Parathyroid adenoma (tissue), 2 donors: ENCODE data around the gene LUC7L2.

Source experiments
- H2AFZ ChIP-seq: fragments of 300-600 bp; sonication (generic); one replicate; pipeline ENCODE4 v1.7.0; 2017; ENCODE audit warnings: antibody characterized with exemption, mild to moderate bottlenecking
- H3K27ac ChIP-seq: fragments of 300-600 bp; sonication (generic); one replicate; pipeline ENCODE4 v1.7.0; 2017
- H3K27me3 ChIP-seq: fragments of 300-600 bp; sonication (generic); one replicate; pipeline ENCODE4 v1.7.0; 2017; ENCODE audit warnings: low read length; ENCODE audit not compliant: control insufficient read depth, insufficient read depth
- H3K36me3 ChIP-seq: fragments of 300-600 bp; sonication (generic); one replicate; pipeline ENCODE4 v1.7.0; 2017; ENCODE audit warnings: low read length; ENCODE audit not compliant: control insufficient read depth, insufficient read depth
- H3K4me1 ChIP-seq: fragments of 300-600 bp; sonication (generic); one replicate; pipeline ENCODE4 v1.7.0; 2017; ENCODE audit warnings: control low read depth
- H3K4me2 ChIP-seq: fragments of 300-600 bp; sonication (generic); one replicate; pipeline ENCODE4 v1.7.0; 2017; ENCODE audit warnings: low read length
- H3K4me3 ChIP-seq: fragments of 300-600 bp; sonication (generic); one replicate; pipeline ENCODE4 v1.7.0; 2017; ENCODE audit warnings: low read depth, low read length
- H3K79me2 ChIP-seq: fragments of 300-600 bp; sonication (generic); one replicate; pipeline ENCODE4 v1.7.0; 2017; ENCODE audit warnings: control low read depth
- H3K9ac ChIP-seq: fragments of 300-600 bp; sonication (generic); one replicate; pipeline ENCODE4 v1.7.0; 2017; ENCODE audit warnings: mild to moderate bottlenecking
- H3K9me3 ChIP-seq: fragments of 300-600 bp; sonication (generic); one replicate; pipeline ENCODE4 v1.7.0; 2017; ENCODE audit warnings: low read length; ENCODE audit not compliant: control insufficient read depth
- TF ChIP-seq, protein P1 (sequence below): fragments of 300-600 bp; sonication (generic); IDR thresholded peaks from one replicate; pipeline ENCODE4 v1.7.0; 2017; ENCODE audit warnings: antibody characterized with exemption, mild to moderate bottlenecking
- donor health status: primary hyperparathyroidism.

Gene LUC7L2

DNA sequence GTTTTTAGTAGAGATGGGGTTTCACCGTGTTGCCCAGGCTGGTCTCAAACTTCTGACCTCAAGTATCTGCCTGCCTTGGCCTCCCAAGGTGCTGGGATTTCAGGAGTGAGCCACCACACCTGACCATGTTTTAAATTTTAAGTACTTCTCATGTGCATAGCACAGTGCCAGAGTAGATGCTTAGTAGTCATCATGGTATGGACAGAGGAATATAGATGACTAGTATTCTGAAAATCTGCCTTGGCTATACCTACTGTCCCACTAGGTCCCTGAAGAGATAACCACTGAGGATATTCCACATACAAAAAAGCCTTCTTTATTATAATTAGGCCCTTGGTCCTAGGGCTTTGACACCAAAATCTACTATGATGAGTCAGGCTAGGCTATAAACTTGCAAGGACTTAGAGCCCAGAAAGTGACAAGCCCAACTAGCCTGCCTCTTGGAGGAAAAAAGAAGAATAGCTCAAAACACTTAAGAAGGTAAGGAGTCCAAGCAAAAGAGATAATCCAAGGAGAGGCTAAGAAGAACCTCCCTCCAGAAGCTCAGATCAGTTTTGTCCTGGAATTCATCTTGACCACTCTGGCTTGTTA is 34.0 kb downstream of the LUC7L2 start:
- H3K79me2 ChIP-seq, result peaks cover 63% of the 10 kb centered on the region
- H3K27ac ChIP-seq, result no peak overlapping the region
- no peak overlapping the region for H3K4me2 ChIP-seq
- H3K9ac ChIP-seq, result no peak overlapping the region
- TF ChIP-seq, protein P1, sequence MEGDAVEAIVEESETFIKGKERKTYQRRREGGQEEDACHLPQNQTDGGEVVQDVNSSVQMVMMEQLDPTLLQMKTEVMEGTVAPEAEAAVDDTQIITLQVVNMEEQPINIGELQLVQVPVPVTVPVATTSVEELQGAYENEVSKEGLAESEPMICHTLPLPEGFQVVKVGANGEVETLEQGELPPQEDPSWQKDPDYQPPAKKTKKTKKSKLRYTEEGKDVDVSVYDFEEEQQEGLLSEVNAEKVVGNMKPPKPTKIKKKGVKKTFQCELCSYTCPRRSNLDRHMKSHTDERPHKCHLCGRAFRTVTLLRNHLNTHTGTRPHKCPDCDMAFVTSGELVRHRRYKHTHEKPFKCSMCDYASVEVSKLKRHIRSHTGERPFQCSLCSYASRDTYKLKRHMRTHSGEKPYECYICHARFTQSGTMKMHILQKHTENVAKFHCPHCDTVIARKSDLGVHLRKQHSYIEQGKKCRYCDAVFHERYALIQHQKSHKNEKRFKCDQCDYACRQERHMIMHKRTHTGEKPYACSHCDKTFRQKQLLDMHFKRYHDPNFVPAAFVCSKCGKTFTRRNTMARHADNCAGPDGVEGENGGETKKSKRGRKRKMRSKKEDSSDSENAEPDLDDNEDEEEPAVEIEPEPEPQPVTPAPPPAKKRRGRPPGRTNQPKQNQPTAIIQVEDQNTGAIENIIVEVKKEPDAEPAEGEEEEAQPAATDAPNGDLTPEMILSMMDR, result no peak
- H3K4me3 ChIP-seq, result no peak overlapping the region
- H3K36me3 ChIP-seq, result no peaks in the 10 kb centered on the region
- H3K4me1 ChIP-seq, result no peaks in the 10 kb centered on the region
- H3K27me3 ChIP-seq, result no peaks in the 10 kb centered on the region
- H3K9me3 ChIP-seq, result no peaks in the 10 kb centered on the region
- no peak overlapping the region for H2AFZ ChIP-seq

DNA sequence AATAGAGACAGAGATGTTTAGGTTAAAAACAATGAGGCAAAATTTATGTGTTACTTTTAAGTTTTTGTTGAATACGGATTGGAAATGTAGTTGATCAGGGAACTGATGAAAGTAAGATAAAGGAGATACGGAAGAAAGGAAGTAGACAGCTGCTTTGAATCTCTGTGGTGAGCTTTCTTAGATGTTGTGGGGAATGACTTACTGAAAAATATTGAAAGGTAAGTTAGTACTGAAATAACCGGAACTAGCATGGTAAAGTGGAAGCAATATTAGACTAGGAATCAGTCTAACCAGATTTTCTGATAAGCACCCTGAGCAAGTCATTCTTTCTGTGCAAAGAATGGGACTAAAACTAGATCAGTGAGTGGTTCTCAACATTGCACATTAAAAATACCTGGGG is 34.8 kb downstream of the LUC7L2 start:
- TF ChIP-seq, protein P1, result no peak
- no peaks in the 10 kb centered on the region for H3K36me3 ChIP-seq
- no peaks in the 10 kb centered on the region for H3K4me1 ChIP-seq

DNA sequence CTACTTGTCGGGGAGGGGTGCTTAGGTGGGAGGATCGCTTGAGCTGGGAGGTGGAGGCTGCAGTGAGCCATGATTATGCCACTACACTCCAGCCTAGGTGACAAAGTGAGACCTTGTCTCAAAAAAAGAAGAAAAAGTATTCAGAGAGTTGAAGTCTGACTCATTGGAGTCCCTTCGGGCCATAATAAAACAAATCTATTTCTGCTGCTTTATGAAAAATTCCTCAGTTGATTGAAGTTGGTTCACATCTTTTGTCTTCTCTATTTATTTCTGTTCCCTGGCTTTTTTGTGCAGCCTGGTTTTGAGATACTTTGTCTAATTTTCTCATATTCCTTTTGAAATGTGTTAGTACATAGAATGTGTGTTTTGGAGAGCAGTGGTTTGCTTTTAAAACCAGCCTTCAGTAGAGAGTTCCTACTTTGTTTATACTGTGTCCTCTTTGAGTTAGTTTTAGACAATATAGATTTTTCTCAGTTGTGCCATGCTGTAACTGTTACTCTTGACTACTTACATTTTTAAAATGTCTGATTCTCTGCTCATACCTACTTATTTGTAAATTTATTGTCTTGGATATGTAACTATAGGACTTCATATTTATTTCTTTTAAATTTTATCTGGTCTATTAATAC is 36.7 kb downstream of the LUC7L2 start:
- Histone ChIP-seq H3K4me1 (no peaks in the 10 kb centered on the region), H3K9me3 (no peaks in the 10 kb centered on the region)

More for the DNA sequence above, 34.8 kb downstream of the LUC7L2 start:
- Histone ChIP-seq H3K4me3 (no peak overlapping the region), H3K27ac (no peak overlapping the region), H3K9ac (no peak overlapping the region), H3K27me3 (no peaks in the 10 kb centered on the region), H3K79me2 (peaks cover 57% of the 10 kb centered on the region), H3K4me2 (no peak overlapping the region), H3K9me3 (no peaks in the 10 kb centered on the region), H2AFZ (no peak overlapping the region)

DNA sequence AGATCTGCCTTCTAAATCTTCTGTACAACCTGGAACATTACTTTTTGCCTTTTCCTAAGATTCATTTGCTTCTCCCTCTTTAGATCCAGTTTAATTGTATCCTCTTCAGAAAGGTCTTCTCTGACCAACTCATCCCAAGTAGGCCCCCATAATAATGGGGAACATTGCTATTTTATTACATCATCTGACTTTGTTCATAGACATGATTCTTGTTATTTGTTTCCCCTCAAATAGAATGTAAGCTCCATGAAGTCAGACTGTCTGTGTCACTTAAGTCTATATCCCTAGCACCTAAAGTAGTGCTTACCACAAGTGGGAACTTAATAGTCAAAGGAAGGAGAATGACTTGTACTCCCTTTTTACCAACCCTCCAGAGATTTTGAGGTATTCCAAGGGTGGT is 37.5 kb downstream of the LUC7L2 start:
- Histone ChIP-seq H3K27me3 (no peaks in the 10 kb centered on the region), H2AFZ (no peak overlapping the region), H3K4me3 (no peak overlapping the region), H3K9me3 (no peaks in the 10 kb centered on the region), H3K27ac (no peak overlapping the region), H3K4me2 (no peak overlapping the region), H3K36me3 (no peaks in the 10 kb centered on the region), H3K4me1 (no peaks in the 10 kb centered on the region), H3K79me2 (peaks cover 39% of the 10 kb centered on the region), H3K9ac (no peak overlapping the region)
- TF ChIP-seq, protein P1, result no peak

More for the DNA sequence above, 36.7 kb downstream of the LUC7L2 start:
- H3K27me3 ChIP-seq, result no peaks in the 10 kb centered on the region
- no peak overlapping the region for H3K4me2 ChIP-seq
- no peaks in the 10 kb centered on the region for H3K36me3 ChIP-seq
- no peak overlapping the region for H3K4me3 ChIP-seq
- no peak overlapping the region for H2AFZ ChIP-seq
- no peak overlapping the region for H3K27ac ChIP-seq
- H3K79me2 ChIP-seq, result peaks cover 43% of the 10 kb centered on the region
- H3K9ac ChIP-seq, result no peak overlapping the region
- TF ChIP-seq, protein P1, result no peak

DNA sequence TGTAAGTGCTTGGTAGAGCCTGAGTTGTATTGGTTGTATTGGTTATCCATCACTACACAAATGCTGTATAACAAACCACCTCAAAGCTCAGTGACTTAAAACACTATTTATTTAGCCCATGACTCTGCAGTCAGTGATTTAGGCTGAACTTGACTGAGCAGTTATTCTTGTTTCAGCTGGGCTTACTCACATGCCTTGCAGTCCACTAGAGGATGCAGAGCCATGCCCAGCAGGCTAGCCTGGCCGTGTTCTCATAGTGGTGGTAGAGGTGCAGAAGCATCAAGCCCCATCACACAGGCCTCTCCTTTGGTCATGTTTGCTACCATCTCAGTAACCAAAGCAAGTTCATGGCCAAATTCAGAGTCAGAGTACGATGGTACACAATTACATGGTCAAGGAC is 43.9 kb downstream of the LUC7L2 start:
- no peak overlapping the region for H3K4me3 ChIP-seq
- H3K4me2 ChIP-seq, result no peak overlapping the region
- H3K4me1 ChIP-seq, result no peaks in the 10 kb centered on the region
- TF ChIP-seq, protein P1, result no peak
- peaks cover 15% of the 10 kb centered on the region for H3K79me2 ChIP-seq
- H3K36me3 ChIP-seq, result no peaks in the 10 kb centered on the region
- no peak overlapping the region for H3K9ac ChIP-seq
- no peak overlapping the region for H3K27ac ChIP-seq
- no peak overlapping the region for H2AFZ ChIP-seq
- no peaks in the 10 kb centered on the region for H3K27me3 ChIP-seq
- H3K9me3 ChIP-seq, result no peaks in the 10 kb centered on the region
